Measurements from ENCODE around the gene CPT2. TPM values are rescaled to one million over a fixed set of nuclear protein-coding genes. Genes with fewer than 3 reads are reported as not detected.
A peak's percentile ranks its signal among the peaks of the same experiment; 100 is the strongest.
"Not testable (repeated sequence)": the region's sequence is repeated elsewhere in the genome, so short reads cannot be mapped to it uniquely, and the experiment has no call there.

The CPT2 gene
- total and polyA plus RNA-seq, 7 experiments from 2014 or later = 8.8 to 23.2 (median 18.7) TPM

GRCh38 chr1:53197291-53198200 lies 922 bp downstream of the CPT2 start:
- Mint-ChIP-seq H3K36me3 (peaks cover 6 to 23% (median 14%) of the 10 kb centered on the region in 5 donors), H3K9me3 (peaks cover 0 to 3% (median 0%) of the 10 kb centered on the region in 11 donors), H3K27ac (peak overlapping the region; percentile 90 to 100 (median 97)), H3K27me3 (no peaks in the 10 kb centered on the region), H3K4me3 (peak overlapping the region; percentile 88 to 100 (median 98)), H3K4me1 (peaks cover 13 to 50% (median 44%) of the 10 kb centered on the region in 7 donors)
- Histone ChIP-seq H3K4me3 (ENCODE audit: low read length) (peak overlapping the region; percentile 91), H3K36me3 (ENCODE audit: control insufficient read depth in 2 of 3, insufficient read depth in 3 of 3, low read length in 3 of 3) (peaks cover 0 to 19% (median 0%) of the 10 kb centered on the region in 3 experiments), H3K4me1 (ENCODE audit: control insufficient read depth in 2 of 2, insufficient read depth in 2 of 2, low read length in 2 of 2) (peaks cover 16 to 20% of the 10 kb centered on the region in 2 donors), H3K27ac (ENCODE audit: low read depth, low read length) (peak overlapping the region; percentile 98), H3K9me3 (ENCODE audit: control insufficient read depth in 2 of 3, low read length in 3 of 3) (no peaks in the 10 kb centered on the region), H3K27me3 (ENCODE audit: control insufficient read depth in 2 of 2, insufficient read depth in 2 of 2, low read length in 2 of 2) (no peaks in the 10 kb centered on the region)
- intact Hi-C loops (cut with micrococcal nuclease) = loop anchor here (2.0 to 5.0 kb wide), 9 partner anchors 180 to 1320 kb away; partner anchors contain the start of genes NDC1 (in 2 of the 2), NRDC (in 2 of the 2), CC2D1B (in 1 of the 2) and ECHDC2 (in 1 of the 2)
- no peak for ATAC-seq
- ChIA-PET CTCF (no interaction called here), POLR2A (interaction anchor here (0.7 to 6.3 kb wide), 4 partner anchors 15 to 23 kb away, joined by 3 to 42 read pairs (median 3); partner anchors contain the start of gene CZIB)
- DNase-seq = no peak

GRCh38 chr1:53198241-53198651 lies 1.6 kb downstream of the CPT2 start:
- DNase-seq (no peak), ATAC-seq (no peak)
- Mint-ChIP-seq H3K27me3 (no peaks in the 10 kb centered on the region), H3K4me1 (peaks cover 16 to 57% (median 45%) of the 10 kb centered on the region in 7 donors), H3K27ac (peak overlapping the region; percentile 90 to 100 (median 97)), H3K9me3 (no peaks in the 10 kb centered on the region), H3K36me3 (peaks cover 13 to 29% (median 21%) of the 10 kb centered on the region in 5 donors), H3K4me3 (peak overlapping the region; percentile 88 to 100 (median 98))
- H3K9me3 ChIP-seq (ENCODE audit: control insufficient read depth in 2 of 3, low read length in 3 of 3) = no peaks in the 10 kb centered on the region
- intact Hi-C loops (cut with micrococcal nuclease) = loop anchor here (5.0 kb wide), 6 partner anchors 181 to 1321 kb away; partner anchors contain the start of genes CC2D1B (in 1 of the 2), ECHDC2 (in 1 of the 2), NDC1 (in 1 of the 2) and NRDC (in 1 of the 2)
- peak overlapping the region; percentile 98 for H3K27ac ChIP-seq (ENCODE audit: low read depth, low read length)
- POLR2A ChIA-PET = interaction anchor here (1.0 to 6.3 kb wide), 3 partner anchors 16 to 23 kb away, joined by 3 to 42 read pairs (median 3); partner anchors contain the start of gene CZIB
- CTCF ChIA-PET = no interaction called here
- H3K27me3 ChIP-seq (ENCODE audit: control insufficient read depth in 2 of 2, insufficient read depth in 2 of 2, low read length in 2 of 2) = no peaks in the 10 kb centered on the region
- peaks cover 16 to 20% of the 10 kb centered on the region in 2 donors for H3K4me1 ChIP-seq (ENCODE audit: control insufficient read depth in 2 of 2, insufficient read depth in 2 of 2, low read length in 2 of 2)
- no peak overlapping the region for H3K4me3 ChIP-seq (ENCODE audit: low read length)
- peaks cover 0 to 26% (median under 1%) of the 10 kb centered on the region in 3 experiments for H3K36me3 ChIP-seq (ENCODE audit: control insufficient read depth in 2 of 3, insufficient read depth in 3 of 3, low read length in 3 of 3)

- CTCF ChIA-PET = no interaction called here
- peaks cover 5 to 27% (median 16%) of the 10 kb centered on the region in 11 donors for H3K9me3 Mint-ChIP-seq
- H3K4me3 ChIP-seq (ENCODE audit: low read length) = no peak overlapping the region
- no peak overlapping the region for H3K4me3 Mint-ChIP-seq
- no peak overlapping the region for H3K27ac ChIP-seq (ENCODE audit: low read depth, low read length)
- H3K27me3 ChIP-seq (ENCODE audit: control insufficient read depth in 2 of 2, insufficient read depth in 2 of 2, low read length in 2 of 2) = no peaks in the 10 kb centered on the region
- H3K4me1 Mint-ChIP-seq = peaks cover 3 to 53% (median 38%) of the 10 kb centered on the region in 7 donors
- H3K36me3 ChIP-seq (ENCODE audit: control insufficient read depth in 2 of 3, insufficient read depth in 3 of 3, low read length in 3 of 3) = peaks cover 3 to 75% (median 9%) of the 10 kb centered on the region in 3 experiments
- DNase-seq (no peak), ATAC-seq (no peak)
- intact Hi-C loops (cut with micrococcal nuclease) = no loop called here
- peak overlapping the region in 1 of 9 donors; percentile 45 for H3K27ac Mint-ChIP-seq
- H3K36me3 Mint-ChIP-seq = peaks cover 43 to 72% (median 61%) of the 10 kb centered on the region in 5 donors
- H3K9me3 ChIP-seq (ENCODE audit: control insufficient read depth in 2 of 3, low read length in 3 of 3) = peaks cover 0 to 16% (median 3%) of the 10 kb centered on the region in 3 experiments
- no peaks in the 10 kb centered on the region for H3K27me3 Mint-ChIP-seq
- POLR2A ChIA-PET = interaction anchor here (1.0 kb wide), 1 partner anchor 16 kb away, joined by 4 read pairs; no protein-coding TSS in a partner anchor
- peaks cover 0 to 2% of the 10 kb centered on the region in 2 donors for H3K4me1 ChIP-seq (ENCODE audit: control insufficient read depth in 2 of 2, insufficient read depth in 2 of 2, low read length in 2 of 2)
Observed at GRCh38 chr1:53203466-53203865, 6.8 kb downstream of the CPT2 start.

GRCh38 chr1:53205496-53205895 lies 8.9 kb downstream of the CPT2 start:
- Histone ChIP-seq H3K36me3 (ENCODE audit: control insufficient read depth in 2 of 3, insufficient read depth in 3 of 3, low read length in 3 of 3) (peaks cover 10 to 93% (median 12%) of the 10 kb centered on the region in 3 experiments), H3K9me3 (ENCODE audit: control insufficient read depth in 2 of 3, low read length in 3 of 3) (peaks cover 0 to 16% (median 3%) of the 10 kb centered on the region in 3 experiments)
- ATAC-seq; H3K4me3 ChIP-seq (ENCODE audit: low read length); H3K27ac ChIP-seq (ENCODE audit: low read depth, low read length); CTCF ChIA-PET; H3K4me1 ChIP-seq (ENCODE audit: control insufficient read depth in 2 of 2, insufficient read depth in 2 of 2, low read length in 2 of 2); H3K27me3 Mint-ChIP-seq; H3K27ac Mint-ChIP-seq; DNase-seq; H3K27me3 ChIP-seq (ENCODE audit: control insufficient read depth in 2 of 2, insufficient read depth in 2 of 2, low read length in 2 of 2); intact Hi-C loops (cut with micrococcal nuclease): not testable (repeated sequence)
- Mint-ChIP-seq H3K36me3 (peaks cover 45 to 89% (median 70%) of the 10 kb centered on the region in 5 donors), H3K4me3 (peak overlapping the region in 1 of 10 donors; percentile 14), H3K4me1 (peaks cover 0 to 38% (median 28%) of the 10 kb centered on the region in 7 donors), H3K9me3 (peaks cover 5 to 27% (median 16%) of the 10 kb centered on the region in 11 donors)
- POLR2A ChIA-PET = interaction anchor here (0.7 kb wide), 1 partner anchor 13 kb away, joined by 3 read pairs; no protein-coding TSS in a partner anchor

- H3K4me3 ChIP-seq (ENCODE audit: low read length); H3K27ac ChIP-seq (ENCODE audit: low read depth, low read length); ATAC-seq; H3K4me1 ChIP-seq (ENCODE audit: control insufficient read depth in 2 of 2, insufficient read depth in 2 of 2, low read length in 2 of 2); intact Hi-C loops (cut with micrococcal nuclease); H3K4me3 Mint-ChIP-seq; H3K27me3 ChIP-seq (ENCODE audit: control insufficient read depth in 2 of 2, insufficient read depth in 2 of 2, low read length in 2 of 2); H3K27me3 Mint-ChIP-seq; H3K27ac Mint-ChIP-seq; CTCF ChIA-PET: not testable (repeated sequence)
- peak in 1 of 9 donors; percentile 6 for DNase-seq
- Mint-ChIP-seq H3K4me1 (peaks cover 0 to 31% (median 28%) of the 10 kb centered on the region in 7 donors), H3K9me3 (peaks cover 5 to 27% (median 16%) of the 10 kb centered on the region in 11 donors), H3K36me3 (peaks cover 45 to 88% (median 63%) of the 10 kb centered on the region in 5 donors)
- POLR2A ChIA-PET = interaction anchor here (0.7 kb wide), 1 partner anchor 13 kb away, joined by 3 read pairs; no protein-coding TSS in a partner anchor
- H3K36me3 ChIP-seq (ENCODE audit: control insufficient read depth in 2 of 3, insufficient read depth in 3 of 3, low read length in 3 of 3) = peaks cover 10 to 94% (median 18%) of the 10 kb centered on the region in 3 experiments
- H3K9me3 ChIP-seq (ENCODE audit: control insufficient read depth in 2 of 3, low read length in 3 of 3) = peaks cover 0 to 16% (median 3%) of the 10 kb centered on the region in 3 experiments
Observed at GRCh38 chr1:53206083-53206685, 9.6 kb downstream of the CPT2 start.

All from naive thymus-derived CD4-positive, alpha-beta T cell (primary cell).